GM21367 (cell line): ENCODE results near the gene C10orf71.

ENCODE experiments used
- ATAC-seq: cut with Tn5 transposase; IDR thresholded peaks from one replicate; pipeline ENCODE4 v1.9.1; 2021; ENCODE audit not compliant: unreplicated experiment

Gene C10orf71

GRCh38 chr10:49359349-49360270 is 60.6 kb downstream of the C10orf71 start:
- no peak for ATAC-seq

GRCh38 chr10:49360271-49361177 is 61.6 kb downstream of the C10orf71 start:
- ATAC-seq, result no peak

- ATAC-seq, result no peak
Observed at GRCh38 chr10:49361178-49361554, 62.2 kb downstream of the C10orf71 start.

- ATAC-seq, result no peak
Observed at GRCh38 chr10:49361735-49362568, 63.0 kb downstream of the C10orf71 start.

GRCh38 chr10:49362596-49363260 is 63.8 kb downstream of the C10orf71 start:
- ATAC-seq, result peak; percentile 85

GRCh38 chr10:49363309-49364031 is 64.5 kb downstream of the C10orf71 start:
- no peak for ATAC-seq

GRCh38 chr10:49364051-49364450 is 65.1 kb downstream of the C10orf71 start:
- ATAC-seq, result no peak

- no peak for ATAC-seq
Observed at GRCh38 chr10:49364747-49365146, 65.8 kb downstream of the C10orf71 start.

GRCh38 chr10:49365275-49365674 is 66.3 kb downstream of the C10orf71 start:
- no peak for ATAC-seq

- no peak for ATAC-seq
Observed at GRCh38 chr10:49365675-49366415, 66.9 kb downstream of the C10orf71 start.

- no peak for ATAC-seq
Observed at GRCh38 chr10:49366460-49366859, 67.5 kb downstream of the C10orf71 start.

- no peak for ATAC-seq
Observed at GRCh38 chr10:49367600-49367999, 68.6 kb downstream of the C10orf71 start.

- ATAC-seq, result no peak
Observed at GRCh38 chr10:49368256-49368655, 69.3 kb downstream of the C10orf71 start.

- ATAC-seq, result no peak
Observed at GRCh38 chr10:49369216-49370162, 70.5 kb downstream of the C10orf71 start.

GRCh38 chr10:49370326-49371100 is 71.5 kb downstream of the C10orf71 start:
- no peak for ATAC-seq

GRCh38 chr10:49371967-49372366 is 73.0 kb downstream of the C10orf71 start:
- no peak for ATAC-seq

GRCh38 chr10:49373361-49373760 is 74.4 kb downstream of the C10orf71 start:
- no peak for ATAC-seq
